ENCODE measurements around the gene RASIP1.
"Not testable (repeated sequence)": the region's sequence is repeated elsewhere in the genome, so short reads cannot be mapped to it uniquely, and the experiment has no call there.

RASIP1 gene

GRCh38 chr19:48705431-48705830 lies 35.0 kb downstream of the RASIP1 start:
- no peak for DNase-seq

- DNase-seq, result no peak
Observed at GRCh38 chr19:48703316-48703715, 37.1 kb downstream of the RASIP1 start.

- DNase-seq, result no peak
Observed at GRCh38 chr19:48702701-48703100, 37.7 kb downstream of the RASIP1 start.

GRCh38 chr19:48698046-48698445 lies 42.4 kb downstream of the RASIP1 start:
- no peak for DNase-seq

- no peak for DNase-seq
Observed at GRCh38 chr19:48696353-48697010, 43.9 kb downstream of the RASIP1 start.

- no peak for DNase-seq
Observed at GRCh38 chr19:48695743-48696352, 44.6 kb downstream of the RASIP1 start, which contains the start of gene FUT2. FUT2 (plus strand) TSS chr19:48695971; CDS start chr19:48702957, 6,986 bp downstream.

- DNase-seq, result not testable (repeated sequence)
Observed at GRCh38 chr19:48693629-48694028, 46.8 kb downstream of the RASIP1 start.

- no peak for DNase-seq
Observed at GRCh38 chr19:48689449-48689848, 51.0 kb downstream of the RASIP1 start.

- DNase-seq, result no peak
Observed at GRCh38 chr19:48687776-48688175, 52.6 kb downstream of the RASIP1 start.

GRCh38 chr19:48686637-48687036 lies 53.8 kb downstream of the RASIP1 start:
- not testable (repeated sequence) for DNase-seq

GRCh38 chr19:48686088-48686487 lies 54.3 kb downstream of the RASIP1 start:
- no peak for DNase-seq

GRCh38 chr19:48685583-48685982 lies 54.8 kb downstream of the RASIP1 start:
- DNase-seq, result no peak

GRCh38 chr19:48683349-48683748 lies 57.1 kb downstream of the RASIP1 start:
- DNase-seq, result no peak

GRCh38 chr19:48681127-48681470 lies 59.3 kb downstream of the RASIP1 start:
- peak; percentile 95 for DNase-seq

GRCh38 chr19:48680436-48681126 lies 59.8 kb downstream of the RASIP1 start:
- DNase-seq, result no peak

GRCh38 chr19:48680006-48680405 lies 60.4 kb downstream of the RASIP1 start:
- not testable (repeated sequence) for DNase-seq

- DNase-seq, result no peak
Observed at GRCh38 chr19:48678201-48678600, 62.2 kb downstream of the RASIP1 start.

GRCh38 chr19:48676887-48677286 lies 63.5 kb downstream of the RASIP1 start:
- no peak for DNase-seq

GRCh38 chr19:48676487-48676886 lies 63.9 kb downstream of the RASIP1 start:
- no peak for DNase-seq

- peak; percentile 71 for DNase-seq
Observed at GRCh38 chr19:48674921-48675824, 65.2 kb downstream of the RASIP1 start.

- DNase-seq, result no peak
Observed at GRCh38 chr19:48674216-48674809, 66.1 kb downstream of the RASIP1 start.

- no peak for DNase-seq
Observed at GRCh38 chr19:48673436-48674100, 66.8 kb downstream of the RASIP1 start.
